Stimulated activated CD4-positive, alpha-beta T cell treated with anti-CD3 and anti-CD28 coated beads, Interleukin-1b, Interleukin-23, amount 100 ng/mL, for 48 hours (primary cell): ENCODE measurements around the gene SLC5A1.

ENCODE experiments used
- DNase-seq: peaks from one replicate; pipeline ENCODE4 v3.0.0-alpha.2; 2020

The SLC5A1 gene

GRCh38 chr22:32052244-32052643, 9.2 kb downstream of the SLC5A1 start:
- no peak for DNase-seq

- DNase-seq: no peak
Measured at GRCh38 chr22:32052936-32053791, 10.1 kb downstream of the SLC5A1 start.

- DNase-seq: no peak
Measured at GRCh38 chr22:32055069-32055468, 12.0 kb downstream of the SLC5A1 start.

- DNase-seq: no peak
Measured at GRCh38 chr22:32058656-32059260, 15.7 kb downstream of the SLC5A1 start.

- DNase-seq: no peak
Measured at GRCh38 chr22:32059426-32059825, 16.4 kb downstream of the SLC5A1 start.

- DNase-seq: no peak
Measured at GRCh38 chr22:32063701-32064100, 20.6 kb downstream of the SLC5A1 start.

- DNase-seq: no peak
Measured at GRCh38 chr22:32066820-32067219, 23.8 kb downstream of the SLC5A1 start.

- no peak for DNase-seq
Measured at GRCh38 chr22:32067613-32068012, 24.6 kb downstream of the SLC5A1 start.

- no peak for DNase-seq
Measured at GRCh38 chr22:32069579-32070372, 26.7 kb downstream of the SLC5A1 start.

GRCh38 chr22:32073262-32073661, 30.2 kb downstream of the SLC5A1 start:
- DNase-seq: no peak

- DNase-seq: no peak
Measured at GRCh38 chr22:32073823-32074380, 30.8 kb downstream of the SLC5A1 start.

- DNase-seq: no peak
Measured at GRCh38 chr22:32075997-32076760, 33.1 kb downstream of the SLC5A1 start.

- no peak for DNase-seq
Measured at GRCh38 chr22:32076761-32077084, 33.7 kb downstream of the SLC5A1 start.

- DNase-seq: no peak
Measured at GRCh38 chr22:32077151-32077550, 34.1 kb downstream of the SLC5A1 start.

GRCh38 chr22:32079130-32080089, 36.3 kb downstream of the SLC5A1 start:
- no peak for DNase-seq

GRCh38 chr22:32080904-32081303, 37.8 kb downstream of the SLC5A1 start:
- peak; percentile 22 for DNase-seq

- DNase-seq: no peak
Measured at GRCh38 chr22:32082331-32082730, 39.3 kb downstream of the SLC5A1 start.

- DNase-seq: no peak
Measured at GRCh38 chr22:32083000-32083399, 39.9 kb downstream of the SLC5A1 start.

GRCh38 chr22:32083814-32084213, 40.8 kb downstream of the SLC5A1 start:
- no peak for DNase-seq

GRCh38 chr22:32088084-32088483, 45.0 kb downstream of the SLC5A1 start:
- DNase-seq: no peak

- no peak for DNase-seq
Measured at GRCh38 chr22:32097018-32097417, 54.0 kb downstream of the SLC5A1 start.
